ENCODE results near the gene MLLT6.

GRCh38 chr17:38711792-38712571 is 6.9 kb downstream of the MLLT6 start:
- TF ChIP-seq CTCF (conservative IDR thresholded peaks at IDR 0.05 in 1 of 2, IDR thresholded peaks at IDR 0.05 in 1 of 2; ENCODE audit: extremely low read depth in 1 of 2, insufficient read depth in 1 of 2, low read depth in 1 of 2, low read length in 2 of 2): no peak
- TF ChIP-seq EZH2 (IDR thresholded peaks at IDR 0.05; ENCODE audit: borderline replicate concordance, low read length): no peak
